HG03378 (cell line): ENCODE data around the gene GRIK2.

Source experiments
- ATAC-seq: cut with Tn5 transposase; IDR thresholded peaks from one replicate; pipeline ENCODE4 v1.9.1; 2021; ENCODE audit warnings: mild to moderate bottlenecking, moderate library complexity; ENCODE audit not compliant: unreplicated experiment

The GRIK2 gene

DNA sequence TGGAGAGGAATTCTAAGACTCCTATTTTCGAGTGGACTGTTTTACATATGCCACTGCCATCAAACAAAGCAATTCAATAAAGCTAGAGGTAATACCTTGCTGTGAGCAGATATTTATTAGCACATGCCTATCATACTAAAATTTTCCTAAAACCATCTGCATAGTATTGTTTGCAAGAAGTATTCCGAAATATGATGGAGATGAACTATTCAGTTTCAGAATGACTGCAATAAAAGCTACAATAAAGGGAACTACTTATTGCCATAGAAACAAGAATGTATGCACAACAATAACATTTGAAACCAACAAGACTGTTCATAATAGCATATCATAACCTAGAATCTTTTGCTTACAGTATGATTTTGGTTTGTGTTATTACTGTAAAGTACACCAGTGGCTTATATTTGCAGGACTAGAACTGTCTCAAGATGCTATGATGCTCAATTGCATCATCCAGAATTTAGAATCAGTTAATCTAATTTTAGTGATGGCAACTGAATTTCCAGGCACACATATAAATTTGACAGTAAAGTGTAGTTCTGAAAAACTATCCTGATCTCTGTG lies 144.3 kb downstream of the GRIK2 start:
- ATAC-seq = no peak

DNA sequence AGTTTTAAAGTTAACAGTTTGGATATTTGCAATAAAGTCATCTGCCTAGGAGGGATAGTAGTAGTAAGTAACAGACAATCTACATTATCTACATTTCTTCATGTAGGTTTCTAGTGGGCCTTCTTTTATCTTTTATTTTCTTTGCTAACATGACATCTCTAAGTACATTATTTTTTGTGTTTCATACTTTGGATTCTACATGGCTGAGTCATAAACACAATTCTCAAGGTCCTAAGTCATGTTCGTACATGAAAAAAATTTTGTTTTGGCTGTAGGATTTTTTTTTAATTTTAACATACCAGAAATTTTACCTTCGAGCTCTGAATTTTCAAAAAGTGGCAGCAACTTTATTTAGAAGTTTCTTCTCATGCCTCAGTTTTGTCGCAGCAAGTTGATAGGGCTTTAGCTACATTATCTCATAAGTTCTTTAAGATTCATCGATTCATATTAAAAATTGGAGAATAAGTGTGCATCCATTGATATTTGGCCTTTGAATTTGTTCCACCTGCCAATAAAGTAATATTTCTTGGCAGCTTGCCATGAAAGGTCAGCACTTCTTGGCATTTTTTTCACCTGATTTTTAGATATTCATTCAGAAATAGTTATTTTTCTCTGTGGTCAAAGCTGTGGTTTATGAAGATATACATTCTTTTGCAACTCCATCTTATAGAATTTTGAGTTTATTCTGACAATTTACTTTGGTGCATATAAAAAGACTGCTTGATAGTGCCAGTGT lies 146.2 kb downstream of the GRIK2 start:
- no peak for ATAC-seq

DNA sequence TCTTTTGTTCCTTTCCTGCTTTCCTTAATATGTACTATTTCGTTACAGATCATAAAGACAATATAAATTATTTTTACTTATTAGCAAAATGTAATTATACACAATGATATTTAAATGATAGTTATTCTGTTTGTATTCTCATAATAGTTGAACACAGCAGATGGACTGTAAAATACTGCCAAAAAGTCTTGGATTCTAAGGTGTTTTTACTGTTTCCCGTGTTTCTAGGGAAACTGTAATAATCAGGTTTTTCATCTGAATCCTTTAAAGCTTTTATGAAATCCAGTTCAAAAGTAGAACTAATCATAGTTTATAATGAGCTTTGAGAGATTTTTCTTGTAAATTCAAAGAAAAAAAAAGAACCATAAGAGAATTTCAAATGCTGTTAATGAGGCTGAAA lies 148.4 kb downstream of the GRIK2 start:
- ATAC-seq = no peak

DNA sequence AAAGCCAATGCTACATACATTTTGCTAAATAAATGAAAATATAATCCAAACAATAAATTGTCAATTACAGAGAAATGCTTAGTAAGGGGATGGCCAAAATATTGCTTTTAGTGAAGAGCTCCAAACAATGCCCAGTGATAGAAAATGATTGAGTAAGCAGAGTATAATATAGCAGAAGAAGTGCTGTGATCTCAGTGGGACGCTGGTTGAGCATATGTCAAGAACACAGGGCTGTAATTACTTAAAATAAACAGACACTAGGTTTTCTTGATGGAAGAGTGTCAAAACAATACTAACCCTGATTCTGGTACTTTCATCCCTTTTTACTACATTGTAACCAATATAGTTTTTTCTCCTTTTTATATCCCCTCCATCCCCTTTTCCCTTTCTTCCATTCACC lies 150.3 kb downstream of the GRIK2 start:
- ATAC-seq = no peak

DNA sequence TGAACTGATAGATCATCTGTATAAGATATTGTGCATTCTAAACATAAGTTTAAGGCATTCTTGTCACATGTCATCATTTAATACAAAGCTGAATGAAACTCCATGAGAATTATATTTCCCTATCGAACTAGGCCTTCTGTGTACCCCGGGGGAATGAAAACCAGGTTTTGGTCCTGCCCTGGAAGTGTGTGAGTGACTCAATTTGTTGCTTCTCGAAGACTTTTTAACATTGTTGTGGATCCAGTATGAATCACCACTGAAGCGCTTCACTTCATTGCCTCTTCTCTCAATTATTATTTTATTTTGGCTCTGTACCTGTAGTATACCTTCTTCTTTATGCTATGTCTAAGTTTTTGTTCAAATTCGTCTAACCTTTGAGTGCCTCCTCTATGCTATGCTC lies 150.8 kb downstream of the GRIK2 start:
- ATAC-seq = no peak

DNA sequence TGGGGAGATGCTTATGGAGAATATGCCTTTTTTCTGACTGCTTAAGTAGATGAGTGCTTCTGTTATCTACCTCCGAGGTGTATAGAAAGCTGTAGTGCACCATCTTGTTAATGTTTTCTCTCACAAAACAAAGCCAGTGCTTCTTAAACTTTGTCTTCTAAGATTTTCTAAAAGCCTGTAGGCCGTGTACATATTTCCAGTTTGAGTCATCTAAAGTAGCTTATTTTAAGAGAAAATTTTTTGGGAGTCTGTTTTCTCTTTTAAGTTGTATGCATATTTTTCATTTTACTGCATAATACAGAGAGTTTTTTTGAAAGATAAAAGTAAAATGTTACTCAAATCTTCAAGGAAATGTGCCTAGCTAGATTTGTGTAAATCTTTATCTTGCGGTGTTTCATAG lies 151.7 kb downstream of the GRIK2 start:
- ATAC-seq = no peak

DNA sequence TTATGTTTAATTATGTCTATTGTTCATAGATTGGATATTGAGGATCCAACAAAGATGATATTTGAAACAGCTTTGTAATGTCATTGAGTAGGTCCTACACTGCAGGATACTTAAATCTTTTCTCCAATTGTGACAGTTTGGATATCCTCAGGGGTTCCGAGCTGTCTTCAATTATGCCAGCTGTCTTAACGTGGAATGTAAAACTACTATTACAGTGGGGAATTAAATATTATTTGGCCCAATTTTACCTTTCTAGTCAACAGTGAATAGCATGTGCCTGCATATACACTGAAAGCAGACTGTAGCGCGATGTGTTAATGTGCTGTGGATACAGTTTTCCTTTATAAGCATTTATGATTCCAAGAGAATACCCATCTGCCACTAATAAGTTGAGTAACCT lies 156.9 kb downstream of the GRIK2 start:
- ATAC-seq = no peak

DNA sequence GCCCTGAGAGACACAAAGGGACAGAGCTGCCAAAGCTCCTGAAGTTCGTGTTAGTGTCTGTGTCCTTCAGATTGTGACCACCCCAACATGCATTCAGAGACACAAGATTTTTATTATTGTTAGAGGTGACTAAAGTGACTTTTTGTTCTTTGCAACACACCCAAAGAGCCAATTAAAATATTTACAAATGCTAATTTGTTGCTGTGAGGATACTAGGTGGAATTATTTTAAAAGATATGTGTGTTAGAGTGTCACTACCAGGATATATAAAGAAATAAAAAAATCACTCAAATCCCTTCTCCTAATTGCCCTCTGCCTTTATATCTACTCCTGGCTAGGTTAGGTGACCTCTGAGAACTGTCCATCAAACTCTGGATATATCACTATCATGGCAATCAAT lies 160.7 kb downstream of the GRIK2 start:
- no peak for ATAC-seq

DNA sequence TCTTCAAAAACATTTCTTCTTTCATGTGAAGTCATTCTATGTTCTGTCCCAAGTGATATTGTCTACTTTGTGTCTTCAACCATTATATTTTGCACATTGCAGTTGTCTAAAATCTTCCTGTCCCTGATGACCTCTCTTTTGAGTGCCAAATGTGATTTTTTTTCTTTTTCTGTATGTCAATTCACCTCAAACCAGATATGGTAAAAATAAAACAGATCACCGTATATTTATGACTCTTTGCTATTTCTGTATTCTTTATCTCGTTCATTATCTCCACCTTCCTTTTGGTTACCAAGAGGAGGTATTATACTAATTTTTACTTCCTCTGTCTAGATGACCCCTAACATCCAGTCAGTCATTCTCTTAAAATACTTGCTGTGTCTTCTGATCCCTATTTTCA lies 165.2 kb downstream of the GRIK2 start:
- no peak for ATAC-seq

DNA sequence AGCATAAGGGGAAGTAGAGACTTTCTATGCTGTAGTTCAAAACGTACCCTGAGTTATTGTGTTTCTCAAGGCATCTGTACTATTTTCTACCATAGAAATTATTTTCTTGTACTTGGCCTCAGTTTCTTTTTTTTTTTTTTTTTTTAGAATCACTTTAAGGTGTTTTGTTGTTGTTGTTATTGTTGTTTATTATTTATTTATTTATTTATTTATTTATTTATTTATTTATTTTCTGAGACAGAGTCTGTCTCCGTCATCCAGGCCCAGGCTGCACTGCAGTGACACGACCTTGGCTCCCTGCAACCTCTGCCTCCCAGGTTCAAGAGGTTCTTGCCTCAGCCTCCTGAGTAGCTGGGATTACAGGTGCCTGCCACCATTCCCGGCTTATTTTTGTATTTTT lies 179.1 kb downstream of the GRIK2 start:
- ATAC-seq = no peak

DNA sequence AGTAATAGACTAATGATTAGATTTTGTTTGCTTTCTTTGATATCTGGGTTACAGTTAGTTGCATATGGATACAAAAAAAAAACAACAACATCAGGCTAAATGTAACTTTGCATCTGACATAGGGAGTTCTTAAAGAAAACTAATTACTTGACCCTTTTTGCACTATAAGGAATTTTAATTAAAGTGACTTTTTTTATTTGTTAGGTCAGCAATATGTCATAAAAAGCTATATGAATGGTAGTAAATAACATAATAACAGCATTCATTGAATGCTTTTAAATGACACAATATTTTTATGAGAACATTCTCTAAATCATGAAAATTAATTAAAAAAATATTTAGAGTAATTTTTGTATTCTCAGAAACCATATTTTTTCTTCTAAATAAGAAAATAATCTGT lies 183.6 kb downstream of the GRIK2 start:
- ATAC-seq = no peak

DNA sequence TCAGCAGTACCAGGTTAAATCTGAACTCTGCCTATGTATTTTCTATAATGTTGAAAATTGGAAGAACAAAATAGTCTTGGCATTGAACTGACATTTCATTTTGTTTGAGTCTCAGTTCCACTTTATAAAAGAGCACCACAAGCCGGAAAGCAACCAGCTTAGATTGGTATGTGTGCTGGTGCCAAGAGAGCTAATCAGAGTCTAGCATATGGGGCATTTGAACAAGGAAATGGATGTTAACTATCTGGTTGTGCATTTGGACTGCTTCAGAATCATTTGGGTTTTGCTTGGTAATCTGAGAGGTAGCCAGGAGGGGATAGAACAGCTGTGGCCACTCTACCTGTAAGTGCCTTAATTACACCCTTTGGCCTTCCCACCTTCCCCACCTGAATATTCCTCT lies 184.8 kb downstream of the GRIK2 start:
- ATAC-seq = no peak

DNA sequence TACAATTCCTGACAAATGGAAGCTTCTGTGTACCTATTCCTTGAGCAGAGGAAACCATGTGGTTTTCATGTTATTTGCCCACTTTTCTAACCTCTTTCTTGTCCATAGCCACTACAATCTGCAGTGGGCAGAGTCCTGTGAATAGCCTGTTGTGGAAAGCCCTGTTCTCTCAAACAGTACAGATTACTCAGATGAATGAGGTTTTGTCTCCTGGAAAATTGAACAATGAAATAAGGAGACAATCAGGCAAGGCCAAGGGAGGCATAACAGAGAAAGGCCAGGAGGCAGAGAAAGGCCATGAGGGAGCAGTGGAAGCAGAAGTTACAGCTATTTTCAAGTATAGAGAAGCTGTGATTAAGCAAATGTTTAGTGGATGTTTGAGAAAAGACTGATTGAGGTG lies 189.3 kb downstream of the GRIK2 start:
- ATAC-seq = no peak

DNA sequence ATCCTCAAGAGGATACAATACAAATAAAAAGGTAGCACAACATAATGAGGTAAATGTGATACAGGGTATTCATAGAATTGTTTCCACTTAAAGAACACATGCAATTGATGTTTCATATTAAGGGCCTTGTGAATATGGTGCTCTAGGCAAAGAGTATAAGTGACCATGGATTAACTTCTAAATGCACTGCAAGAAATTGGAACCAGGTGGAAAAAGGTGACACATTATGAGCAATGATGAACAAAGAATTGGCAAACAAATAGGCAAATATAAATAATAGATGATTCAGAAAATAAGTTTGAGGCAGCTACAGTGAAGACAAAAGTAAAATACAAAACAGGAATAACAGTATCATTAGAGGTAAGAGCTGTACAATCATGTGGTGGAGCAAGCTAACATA lies 192.0 kb downstream of the GRIK2 start:
- no peak for ATAC-seq

DNA sequence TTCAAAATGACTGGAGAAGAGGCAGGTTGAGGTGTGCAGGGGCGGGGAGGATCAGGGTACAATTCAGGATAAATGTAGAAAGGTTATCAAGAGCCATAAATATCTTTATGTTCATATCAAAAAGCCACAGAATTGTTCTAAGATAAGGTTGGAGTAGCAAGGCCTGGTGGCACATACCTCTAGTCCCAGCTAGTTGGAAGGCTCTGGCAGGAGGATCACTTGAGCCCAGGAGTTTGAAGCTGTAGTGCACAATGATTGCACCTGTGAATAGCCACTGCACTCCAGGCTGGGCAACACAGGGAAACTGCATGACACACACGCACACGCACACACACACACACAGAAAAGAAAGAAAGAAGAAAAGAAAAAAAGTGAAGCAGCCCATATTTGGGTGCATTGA lies 194.8 kb downstream of the GRIK2 start:
- ATAC-seq = no peak

DNA sequence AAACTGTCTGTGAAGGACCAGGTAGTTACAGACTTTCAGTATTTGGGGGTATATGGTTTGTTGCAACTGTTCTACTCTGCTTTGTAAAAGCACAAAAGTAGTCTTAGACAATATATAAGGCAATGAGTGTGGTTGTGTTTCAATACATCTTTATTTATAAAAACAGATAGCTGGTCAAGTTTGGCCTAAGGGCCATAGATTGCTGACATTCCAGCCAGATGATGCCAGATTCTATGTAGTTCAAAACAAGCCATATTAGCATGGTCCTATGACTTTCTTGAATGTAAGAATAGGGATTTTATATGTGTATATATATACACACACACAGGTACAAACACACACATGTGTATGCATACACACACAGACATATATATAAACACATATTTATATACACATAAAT lies 201.8 kb downstream of the GRIK2 start:
- ATAC-seq = no peak

DNA sequence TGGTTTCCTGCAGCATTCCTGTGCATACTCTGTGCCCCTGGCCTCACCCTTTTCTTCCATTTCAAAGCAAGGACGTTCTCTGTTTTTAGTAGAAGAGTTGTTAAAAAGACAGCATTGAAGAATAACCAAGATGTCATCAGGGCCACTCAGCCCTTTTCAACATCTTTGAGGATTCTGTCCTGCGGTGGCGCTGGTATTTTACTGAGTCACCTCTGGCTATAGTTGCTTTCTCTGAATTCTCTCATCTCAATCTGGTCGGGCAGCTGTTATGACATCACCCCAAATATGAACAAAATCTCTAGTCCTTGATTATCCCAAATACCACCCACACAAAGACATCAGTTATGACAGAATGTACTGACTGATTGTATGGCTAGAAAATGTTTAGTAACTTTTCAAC lies 204.2 kb downstream of the GRIK2 start:
- ATAC-seq = no peak

DNA sequence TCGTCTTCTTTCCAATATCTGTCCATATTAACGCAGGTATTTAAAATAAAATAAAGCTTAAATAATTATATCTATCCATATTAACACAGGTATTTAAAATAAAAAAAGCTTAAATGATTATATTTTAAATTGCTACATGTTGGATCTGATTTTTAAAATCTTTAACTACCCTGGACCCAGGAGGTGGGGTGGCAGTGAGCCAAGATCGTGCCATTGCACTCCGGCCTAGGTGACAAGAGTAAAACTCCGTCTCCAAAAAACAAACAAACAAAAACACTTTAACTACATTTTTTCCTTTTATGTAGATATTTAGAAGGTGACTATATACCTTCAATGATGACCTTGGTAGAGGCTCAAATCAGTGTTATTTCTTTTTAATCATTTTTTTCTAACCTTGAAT lies 211.9 kb downstream of the GRIK2 start:
- no peak for ATAC-seq

DNA sequence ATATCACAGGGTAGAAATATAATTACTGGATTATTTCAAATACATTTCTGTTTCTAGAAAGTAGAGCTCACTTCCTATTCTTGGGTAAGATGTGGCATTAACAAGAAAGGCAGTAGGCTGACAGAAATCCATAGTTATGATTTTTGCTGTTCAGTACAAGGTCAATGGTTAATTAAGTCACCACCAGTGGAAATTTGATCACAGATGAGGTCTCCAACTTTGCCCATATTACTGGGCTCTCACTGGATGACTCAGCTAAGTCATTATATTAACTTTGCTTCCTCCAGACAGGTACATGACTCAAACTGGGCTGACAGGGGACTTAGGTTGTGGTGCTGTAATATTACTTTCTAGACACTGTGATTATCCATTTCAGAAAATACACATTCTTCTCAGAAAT lies 212.4 kb downstream of the GRIK2 start:
- ATAC-seq = peak; percentile 69

DNA sequence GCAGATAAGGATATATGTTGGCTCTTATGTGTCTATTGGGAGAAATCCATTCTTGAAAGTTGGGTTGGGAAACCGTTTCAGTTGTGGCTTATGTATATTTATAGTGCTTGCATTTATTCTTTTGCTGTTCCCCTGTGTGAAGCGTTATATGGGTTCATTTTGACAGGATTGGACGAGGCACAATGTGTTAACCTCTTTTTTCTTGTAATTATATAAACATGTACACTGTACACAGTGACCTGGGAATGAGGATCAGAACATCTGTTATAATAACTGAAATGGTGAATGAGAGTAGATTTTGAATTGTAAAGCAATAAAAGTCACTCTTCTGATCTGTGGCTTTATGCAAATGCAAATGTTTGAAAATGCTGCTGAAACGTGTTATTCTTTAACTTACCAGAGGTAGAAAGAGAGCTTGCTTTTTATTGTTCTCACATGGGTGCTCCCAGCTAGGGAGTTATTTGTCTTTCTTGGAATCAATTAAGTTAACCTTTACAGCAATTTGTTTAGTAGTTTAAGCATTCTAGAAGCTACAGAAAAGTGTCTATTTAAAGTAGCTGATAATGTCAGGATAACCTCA lies 213.7 kb downstream of the GRIK2 start:
- ATAC-seq = no peak

DNA sequence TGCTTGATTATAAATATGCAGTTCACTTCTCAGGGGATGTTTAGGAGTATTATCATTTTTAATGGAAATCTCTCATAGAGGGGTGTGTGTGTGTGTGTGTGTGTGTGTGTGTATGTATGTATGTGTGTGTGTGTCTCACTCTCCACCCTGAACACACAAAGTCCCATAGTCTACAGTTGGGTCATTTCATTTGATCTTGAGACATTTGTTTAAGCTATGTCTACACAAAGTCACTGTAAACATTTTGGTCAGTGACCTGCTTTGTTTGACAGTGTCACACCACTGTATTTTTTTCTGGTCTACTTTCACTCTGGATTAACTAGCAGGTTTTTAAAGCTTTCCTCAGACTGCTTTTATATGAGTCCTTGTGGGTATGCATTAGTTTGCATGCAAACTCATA lies 215.2 kb downstream of the GRIK2 start:
- no peak for ATAC-seq

DNA sequence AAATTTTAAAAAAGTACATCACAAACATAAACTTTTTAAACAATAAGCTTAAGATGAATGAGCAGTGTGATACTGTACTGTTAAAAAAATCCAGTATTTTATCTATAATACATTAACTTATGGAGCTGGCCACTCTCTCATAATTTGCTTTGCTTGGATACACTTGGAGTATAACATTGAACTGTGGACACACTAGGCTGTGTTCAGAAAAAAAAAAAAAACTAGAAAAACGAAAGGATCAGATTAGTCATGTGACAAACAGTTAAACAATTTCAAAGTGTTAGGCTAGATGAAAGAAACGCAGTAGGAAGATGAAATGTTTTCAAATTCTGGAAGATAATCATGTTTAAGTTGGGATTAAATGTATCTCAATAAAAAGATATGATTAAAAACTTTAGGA lies 220.0 kb downstream of the GRIK2 start:
- ATAC-seq = no peak

DNA sequence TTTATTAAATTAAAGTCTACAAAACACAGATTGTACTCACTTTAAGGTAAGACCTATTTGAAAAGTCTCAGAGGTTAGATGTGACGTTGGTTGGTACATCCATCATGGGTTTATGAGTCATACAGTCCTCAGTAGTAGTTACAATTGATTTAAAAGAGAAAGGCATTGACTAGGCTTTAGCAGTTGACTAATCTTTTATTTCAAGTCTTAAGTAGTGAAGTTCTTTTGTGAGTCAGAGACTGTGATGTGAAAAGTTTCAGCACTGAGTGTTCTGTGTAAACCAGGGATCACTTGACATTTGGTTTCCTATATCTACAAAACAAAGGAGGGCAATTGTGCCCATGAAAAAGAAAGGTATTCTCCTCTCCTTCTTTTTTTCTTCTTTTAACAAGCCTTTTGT lies 221.3 kb downstream of the GRIK2 start:
- ATAC-seq = no peak
